GM19025 (cell line): ENCODE data around the gene PDE5A.

ENCODE experiments used
- ATAC-seq: cut with Tn5 transposase; IDR thresholded peaks from one replicate; pipeline ENCODE4 v1.9.1; 2021; ENCODE audit warnings: mild to moderate bottlenecking, low read depth, moderate library complexity; ENCODE audit not compliant: unreplicated experiment

The PDE5A gene

GRCh38 chr4:119628281-119629141 lies at the start of gene PDE5A:
Gene PDE5A, minus strand, starts transcription at chr4:119628804. Its CDS starts 133 bp downstream, at chr4:119628671.
- ATAC-seq, result peak; percentile 88

GRCh38 chr4:119676101-119676500 lies 47.5 kb upstream of the PDE5A start:
- ATAC-seq, result no peak

GRCh38 chr4:119675391-119675790 lies 46.8 kb upstream of the PDE5A start:
- no peak for ATAC-seq

DNA sequence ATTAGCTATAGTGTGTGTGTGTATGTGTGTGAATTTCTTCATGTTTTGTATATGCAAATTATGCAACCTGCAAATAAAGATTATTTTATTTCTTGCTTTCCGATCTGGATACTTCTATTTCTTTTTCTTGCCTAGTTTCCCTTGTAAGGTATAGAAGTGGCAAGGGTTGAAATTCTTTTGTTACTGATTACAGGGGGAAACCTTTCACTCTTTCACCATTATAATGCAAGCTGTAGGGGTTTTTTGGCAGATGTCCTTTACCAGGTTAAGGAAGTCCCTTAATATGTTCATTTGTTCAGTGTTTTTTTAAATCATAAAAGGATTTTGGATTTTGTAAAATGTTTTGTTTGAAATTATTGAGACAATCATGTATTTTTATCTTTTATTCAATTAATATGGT lies 44.3 kb upstream of the PDE5A start:
- ATAC-seq, result no peak

DNA sequence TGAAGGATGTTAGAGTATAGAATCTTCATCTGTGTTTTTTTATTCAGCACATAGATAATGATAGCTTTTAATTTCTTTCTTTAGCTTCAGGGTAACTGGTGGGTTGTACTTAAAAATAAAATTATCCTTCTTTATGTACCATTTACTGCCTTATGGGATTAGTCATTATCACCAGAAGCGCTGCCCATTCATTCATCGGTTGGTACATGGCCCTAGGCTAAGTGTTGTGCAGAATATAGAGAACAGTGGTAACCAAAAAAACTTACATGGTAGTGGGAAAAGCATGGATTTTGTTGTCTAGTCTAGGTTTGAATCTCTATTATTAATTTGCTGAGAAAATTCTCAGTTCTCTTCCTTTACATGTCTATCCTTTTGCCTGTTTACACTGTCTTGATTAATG lies 43.5 kb upstream of the PDE5A start:
- ATAC-seq, result no peak

DNA sequence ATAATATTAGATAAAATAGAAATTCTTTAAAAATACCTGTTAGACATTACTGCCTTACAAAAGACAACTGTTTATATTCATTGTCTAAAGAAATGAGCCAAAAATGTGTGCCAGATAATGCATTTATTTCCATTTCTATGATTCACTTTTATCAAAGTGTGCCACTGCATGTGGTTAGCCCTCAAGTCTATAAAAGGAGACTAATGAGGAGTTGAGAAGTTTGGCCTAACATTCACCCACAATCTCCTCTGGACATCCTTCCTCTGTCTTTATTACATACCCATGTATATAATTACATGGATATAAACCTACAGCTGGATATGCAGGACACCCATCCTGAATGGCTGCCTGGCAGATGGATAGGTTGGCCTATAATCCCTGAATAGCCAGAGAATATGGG lies 42.6 kb upstream of the PDE5A start:
- ATAC-seq, result no peak

GRCh38 chr4:119667802-119668201 lies 39.2 kb upstream of the PDE5A start:
- ATAC-seq, result no peak

- no peak for ATAC-seq
Measured at GRCh38 chr4:119666653-119667091, 38.1 kb upstream of the PDE5A start.

GRCh38 chr4:119665752-119666151 lies 37.1 kb upstream of the PDE5A start:
- no peak for ATAC-seq

GRCh38 chr4:119664168-119664907 lies 35.7 kb upstream of the PDE5A start:
- peak; percentile 29 for ATAC-seq

DNA sequence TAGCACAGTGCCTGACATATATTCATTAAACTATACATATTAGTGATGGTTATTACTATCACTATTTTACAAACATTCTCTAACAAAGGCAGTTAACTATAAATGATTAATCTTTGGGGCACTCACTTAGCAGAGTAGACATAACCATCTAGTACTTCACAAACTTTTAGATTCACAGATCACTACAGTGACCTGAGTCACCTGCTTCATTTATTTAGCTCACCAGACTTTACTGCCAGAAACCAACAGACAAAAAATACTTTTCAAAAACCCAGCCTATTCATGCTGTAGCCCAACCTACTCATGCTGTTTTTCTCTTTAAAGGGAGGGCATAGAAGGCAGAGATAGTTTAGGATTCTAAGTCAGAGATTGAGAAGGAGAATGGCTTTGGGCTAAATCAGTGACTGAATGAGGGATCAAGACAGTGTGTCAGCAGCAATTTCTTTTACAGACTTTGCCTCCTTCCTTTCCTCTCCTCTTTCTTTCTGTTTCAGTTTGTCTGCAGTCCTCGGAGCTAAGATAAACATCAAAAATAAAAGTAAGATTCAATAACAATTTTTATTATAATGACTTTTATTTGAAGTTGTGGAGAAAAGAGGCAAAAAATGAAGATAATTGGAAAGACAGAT lies 34.7 kb upstream of the PDE5A start:
- peak; percentile 47 for ATAC-seq

DNA sequence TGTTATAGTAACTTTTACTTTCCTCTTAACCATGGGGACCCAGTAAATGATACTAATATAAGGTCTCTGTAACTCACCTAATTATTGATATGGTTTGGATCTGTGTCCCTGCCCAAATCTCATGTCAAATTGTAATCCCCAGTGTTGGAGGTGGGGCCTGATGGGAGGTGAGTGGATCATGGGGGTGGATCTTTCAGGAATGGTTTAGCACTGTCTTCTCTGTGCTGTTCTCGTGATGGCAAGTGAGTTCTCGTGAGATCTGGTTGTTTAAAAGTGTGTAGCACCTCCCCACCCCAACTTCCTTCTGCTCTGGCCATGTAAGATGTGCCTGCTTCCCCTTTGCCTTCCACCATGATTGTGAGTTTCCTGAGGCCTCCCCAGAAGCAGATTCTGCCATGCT lies 34.0 kb upstream of the PDE5A start:
- ATAC-seq, result peak; percentile 16

GRCh38 chr4:119661231-119661630 lies 32.6 kb upstream of the PDE5A start:
- ATAC-seq, result no peak

GRCh38 chr4:119659576-119659975 lies 31.0 kb upstream of the PDE5A start:
- no peak for ATAC-seq

DNA sequence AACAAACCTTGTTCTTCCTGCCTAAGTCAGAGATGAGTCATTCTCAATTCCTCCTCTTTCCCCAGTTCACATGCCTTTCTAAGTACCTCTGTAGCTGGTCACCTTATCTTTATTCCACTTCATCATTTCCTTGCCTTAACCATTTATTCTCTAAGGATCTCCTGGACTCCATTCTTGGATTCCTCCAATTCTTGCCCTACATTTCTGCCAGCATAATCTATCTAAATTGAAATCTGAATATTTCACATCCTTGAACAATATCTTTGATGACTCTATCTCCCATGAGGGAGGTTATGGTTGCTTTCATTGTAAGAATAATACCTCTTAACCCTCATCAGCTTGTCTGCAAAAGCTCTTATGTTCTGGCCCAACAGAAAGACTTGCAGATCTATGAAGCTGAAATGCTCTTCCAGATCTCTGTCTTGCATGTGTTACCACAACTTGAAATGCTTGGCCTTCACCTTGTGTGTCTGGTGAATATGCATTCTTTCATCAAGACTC lies 28.6 kb upstream of the PDE5A start:
- no peak for ATAC-seq

- ATAC-seq, result no peak
Measured at GRCh38 chr4:119656342-119656741, 27.7 kb upstream of the PDE5A start.

DNA sequence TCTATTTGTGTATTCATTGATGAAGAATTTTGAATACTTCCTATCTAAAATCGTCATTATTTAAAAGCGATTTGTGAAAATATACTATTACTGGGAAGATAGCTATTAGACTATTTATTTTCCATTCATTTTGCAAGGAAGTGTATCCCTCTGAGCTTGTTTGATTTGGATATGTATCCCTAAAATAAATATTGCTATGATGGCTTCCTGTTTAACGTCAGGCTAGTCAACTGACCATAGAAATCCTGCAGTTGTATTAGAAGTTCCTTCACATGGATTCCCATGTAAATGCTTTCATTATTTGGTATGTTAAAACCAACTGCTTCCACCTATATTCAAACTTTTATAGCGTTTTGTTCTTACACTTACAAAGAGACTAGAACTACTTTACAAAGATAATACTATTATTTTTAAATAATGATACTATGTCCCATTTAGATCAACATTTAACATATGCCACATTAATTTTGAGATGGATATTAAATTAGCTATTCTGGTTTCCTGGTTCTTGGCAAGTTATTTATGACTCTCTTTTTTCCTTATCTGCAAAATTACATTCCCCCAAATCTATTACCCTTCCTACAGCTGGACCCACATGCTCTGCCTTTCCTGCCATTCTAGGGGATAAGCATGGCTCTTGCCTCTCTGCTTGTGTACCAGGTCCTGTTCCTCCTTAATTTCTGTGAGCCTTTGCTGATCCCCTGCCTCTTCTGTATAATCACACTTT lies 26.7 kb upstream of the PDE5A start:
- no peak for ATAC-seq

DNA sequence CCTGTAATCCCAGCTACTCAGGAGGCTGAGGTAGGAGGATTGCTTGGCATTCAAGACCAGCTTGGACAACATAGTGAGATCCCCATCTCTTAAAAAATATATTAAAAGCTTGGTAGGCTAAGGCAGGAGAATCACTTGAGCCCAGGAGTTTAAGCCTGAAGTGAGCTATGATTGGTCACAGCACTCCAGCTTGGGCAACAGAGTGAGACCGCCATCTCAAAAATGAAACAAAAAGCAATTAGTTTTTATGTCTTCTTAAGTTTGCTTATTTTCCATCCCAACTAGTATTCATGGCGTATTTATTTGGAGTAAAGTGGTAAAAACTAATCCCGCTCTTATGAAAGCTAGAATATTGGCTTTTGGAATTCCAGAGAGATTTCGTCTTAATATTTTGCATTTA lies 25.4 kb upstream of the PDE5A start:
- ATAC-seq, result peak; percentile 51

- ATAC-seq, result no peak
Measured at GRCh38 chr4:119652998-119653397, 24.4 kb upstream of the PDE5A start.

DNA sequence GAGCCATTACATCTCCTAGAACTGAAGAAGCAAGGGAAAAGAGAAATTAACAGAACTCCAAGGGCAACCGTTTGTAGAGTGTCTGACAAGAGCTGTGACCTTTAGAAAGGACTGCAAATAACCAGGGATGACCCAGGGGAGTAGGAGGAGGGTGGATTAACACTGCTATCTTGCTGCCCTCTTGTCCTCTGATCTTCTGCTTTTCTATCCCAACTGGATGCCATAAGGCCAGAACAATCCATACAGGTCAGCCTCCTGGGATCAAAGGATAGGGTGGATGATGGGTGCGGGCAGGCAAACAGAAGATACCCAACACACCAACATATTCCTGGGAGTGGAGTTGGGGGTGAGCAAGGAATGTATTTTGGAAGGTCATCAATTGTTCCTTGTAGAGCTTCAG lies 19.8 kb upstream of the PDE5A start:
- ATAC-seq, result no peak
